K562 (cell line): ENCODE results near the gene DHX38. TPM values are rescaled to one million over a fixed set of nuclear protein-coding genes. Genes with fewer than 3 reads are reported as not detected.

ENCODE experiments used
- FOXP1 ChIP-seq: sonication (generic); formaldehyde crosslinking; IDR thresholded peaks from 2 replicates; pipeline ENCODE4 v1.8.0; 2022; ENCODE audit warnings: mild to moderate bottlenecking, missing genetic modification reagents
- HDAC8 ChIP-seq: fragments of 450-650 bp; IDR thresholded peaks from 2 replicates; pipeline ENCODE4 v1.6.1; 2016; ENCODE audit warnings: mild to moderate bottlenecking, missing genetic modification characterization, moderate library complexity, missing compliant biosample characterization
- PML ChIP-seq: IDR thresholded peaks from 2 replicates; pipeline ENCODE4 v1.6.1; 2012; ENCODE audit warnings: low read length, inconsistent platforms
- POLR2AphosphoS5 ChIP-seq: IDR thresholded peaks from 2 replicates; pipeline ENCODE4 v1.6.1; 2011; ENCODE audit warnings: mild to moderate bottlenecking, low read depth, low read length, moderate library complexity; ENCODE audit not compliant: control insufficient read depth, insufficient read depth
- TCF3 ChIP-seq: sonication (generic); formaldehyde crosslinking; IDR thresholded peaks from 2 replicates; pipeline ENCODE4 v1.4.0; 2020; ENCODE audit warnings: mild to moderate bottlenecking, missing genetic modification reagents
- TEAD4 ChIP-seq, 2 experiments: sonication (generic) in 1 of 2; formaldehyde crosslinking in 1 of 2; IDR thresholded peaks; 2 replicates each; pipeline versions ENCODE4 v1.6.1 to v1.8.0; 2012 to 2022; ENCODE audit warnings: borderline replicate concordance in 1 of 2, inconsistent platforms in 1 of 2, low read length in 1 of 2, mild to moderate bottlenecking in 1 of 2, missing genetic modification reagents in 1 of 2
- ZNF274 ChIP-seq: IDR thresholded peaks from 2 replicates; pipeline ENCODE4 v1.6.1; 2011; ENCODE audit warnings: low read depth, mild to moderate bottlenecking, low read length, moderate library complexity, borderline replicate concordance
- ZNF384 ChIP-seq: IDR thresholded peaks from 2 replicates; pipeline ENCODE4 v1.6.1; 2012; ENCODE audit warnings: low read depth, low read length, improper control_type of control experiment
- ZNF586 ChIP-seq: fragments of 450-650 bp; formaldehyde crosslinking; conservative IDR thresholded peaks from 2 replicates; pipeline ENCODE4 v1.4.0; 2020; ENCODE audit warnings: mild to moderate bottlenecking, moderate library complexity
- ZNF780A ChIP-seq: fragments of 250-450 bp; sonication (Bioruptor Pico); IDR thresholded peaks from 2 replicates; pipeline ENCODE4 v1.5.0; 2021; ENCODE audit warnings: mild to moderate bottlenecking
- polyA plus RNA-seq, 8 experiments: library from polyadenylated mRNA; depleted of rRNA in 4 of 8; stranded (reverse) in 5 of 8; unstranded in 3 of 8; fragments of >200 nt; fragmentation: Nextera tagmentation in 2 of 8; fragmentation: Illumina TruSeq in 1 of 8; extraction: Ambion mirVana in 2 of 8; extraction: Trizol in 1 of 8; gene quantifications; 2 replicates each; pipeline versions ENCODE4 v1.2.1 to v1.2.3, GENCODE V29; 2011 to 2014; ENCODE audit warnings: inconsistent platforms in 1 of 8, missing spikeins in 1 of 8
- total RNA-seq, 7 experiments: library from RNA; depleted of rRNA in 6 of 7; stranded (reverse); fragments of >200 nt in 6 of 7; fragmentation: Illumina TruSeq in 2 of 7; extraction: Trizol in 2 of 7; gene quantifications; 2 replicates each; pipeline versions ENCODE4 v1.2.1 to v1.2.3, GENCODE V29; 2011 to 2021; ENCODE audit warnings: low replicate concordance in 1 of 7
- TF ChIP-seq, protein P1 (sequence below), 2 experiments: fragments of 450-650 bp in 1 of 2; sonication (generic) in 1 of 2; formaldehyde crosslinking; conservative IDR thresholded peaks; 2 replicates each; pipeline versions ENCODE4 v1.4.0 to v1.8.1; 2020 to 2022; ENCODE audit warnings: mild to moderate bottlenecking in 1 of 2, missing genetic modification reagents in 1 of 2
- TF ChIP-seq, protein P2 (sequence below), 2 experiments: fragments of 450-650 bp; IDR thresholded peaks; 2 replicates each; pipeline ENCODE4 v1.6.1; 2018; ENCODE audit warnings: mild to moderate bottlenecking in 2 of 2, low read depth in 1 of 2; ENCODE audit not compliant: partially characterized antibody in 2 of 2
- TF ChIP-seq, protein P3 (sequence below), 3 experiments: fragments of 200-800 bp in 1 of 3; fragments of 250-450 bp in 1 of 3; fragments of 450-650 bp in 1 of 3; sonication (Bioruptor Pico) in 1 of 3; sonication (Bioruptor generic) in 1 of 3; formaldehyde crosslinking in 1 of 3; IDR thresholded peaks; 2 replicates each; pipeline versions ENCODE4 v1.6.1 to v1.8.0; 2016 to 2022; ENCODE audit warnings: mild to moderate bottlenecking in 2 of 3, missing genetic modification characterization in 2 of 3, missing compliant biosample characterization in 1 of 3, moderate library complexity in 1 of 3
- TF ChIP-seq, protein P4 (sequence below): fragments of 200-800 bp; sonication (Bioruptor generic); IDR thresholded peaks from 2 replicates; pipeline ENCODE4 v1.6.1; 2017; ENCODE audit warnings: missing genetic modification characterization, missing compliant biosample characterization

Gene DHX38
- total and polyA plus RNA-seq, 9 of the 15 experiments (the other 6 are each of a cell fraction or from before 2014, with no cell fraction given), result 2.8 to 76.8 (median 40.8) TPM

DNA sequence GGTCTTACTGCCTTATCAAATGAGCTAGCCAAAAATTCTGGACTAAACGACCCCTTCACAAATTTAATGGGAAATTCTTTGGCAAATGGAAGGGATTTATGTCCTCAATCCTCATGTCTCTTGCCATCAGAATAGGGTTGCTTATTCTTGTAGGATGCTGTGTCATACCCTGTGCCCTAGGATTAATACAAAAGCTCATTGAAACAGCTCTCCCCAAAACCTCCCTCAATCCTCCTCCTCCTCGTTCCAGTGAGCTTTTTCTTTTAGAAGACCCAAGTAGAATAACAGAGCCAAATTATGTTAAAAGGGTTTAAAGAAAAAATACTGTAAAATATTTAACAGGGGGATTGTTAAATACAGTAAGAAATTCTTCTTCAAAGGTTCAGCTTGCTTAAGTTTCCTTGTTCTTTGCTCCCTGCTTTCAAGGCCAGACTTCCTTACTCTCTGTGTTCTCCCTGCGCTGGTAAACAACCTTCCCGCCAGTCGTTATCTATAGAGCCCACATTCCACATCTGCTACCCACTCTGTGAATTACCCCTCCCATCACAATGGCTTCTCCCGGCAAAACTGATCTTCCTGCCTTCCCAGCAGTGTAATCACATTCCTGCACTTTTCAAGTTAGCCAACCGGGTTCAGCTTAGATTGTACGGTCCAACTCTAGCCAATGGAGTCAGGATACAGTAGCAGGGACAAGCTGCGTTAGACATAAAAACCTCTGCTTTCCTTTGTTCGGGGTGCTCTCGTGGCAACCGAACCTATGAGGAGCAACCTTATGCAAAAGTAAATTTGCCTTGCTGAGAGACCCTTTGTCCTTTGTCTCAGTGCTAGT lies 20.9 kb upstream of the DHX38 start (continued):
- TF ChIP-seq, protein P1, sequence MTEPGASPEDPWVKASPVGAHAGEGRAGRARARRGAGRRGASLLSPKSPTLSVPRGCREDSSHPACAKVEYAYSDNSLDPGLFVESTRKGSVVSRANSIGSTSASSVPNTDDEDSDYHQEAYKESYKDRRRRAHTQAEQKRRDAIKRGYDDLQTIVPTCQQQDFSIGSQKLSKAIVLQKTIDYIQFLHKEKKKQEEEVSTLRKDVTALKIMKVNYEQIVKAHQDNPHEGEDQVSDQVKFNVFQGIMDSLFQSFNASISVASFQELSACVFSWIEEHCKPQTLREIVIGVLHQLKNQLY (CRISPR knock-in tag; conservative IDR thresholded peaks at IDR 0.05), result no peak
- no peak for TF ChIP-seq ZNF384
- TF ChIP-seq POLR2AphosphoS5, result no peak
- peak; percentile 88 for TF ChIP-seq TEAD4 (IDR thresholded peaks at IDR 0.05; ENCODE audit: low read length)
- TF ChIP-seq TEAD4 (CRISPR knock-in tag; IDR thresholded peaks at IDR 0.05; ENCODE audit: borderline replicate concordance), result no peak
- no peak for TF ChIP-seq FOXP1 (CRISPR knock-in tag)
- TF ChIP-seq, protein P2, sequence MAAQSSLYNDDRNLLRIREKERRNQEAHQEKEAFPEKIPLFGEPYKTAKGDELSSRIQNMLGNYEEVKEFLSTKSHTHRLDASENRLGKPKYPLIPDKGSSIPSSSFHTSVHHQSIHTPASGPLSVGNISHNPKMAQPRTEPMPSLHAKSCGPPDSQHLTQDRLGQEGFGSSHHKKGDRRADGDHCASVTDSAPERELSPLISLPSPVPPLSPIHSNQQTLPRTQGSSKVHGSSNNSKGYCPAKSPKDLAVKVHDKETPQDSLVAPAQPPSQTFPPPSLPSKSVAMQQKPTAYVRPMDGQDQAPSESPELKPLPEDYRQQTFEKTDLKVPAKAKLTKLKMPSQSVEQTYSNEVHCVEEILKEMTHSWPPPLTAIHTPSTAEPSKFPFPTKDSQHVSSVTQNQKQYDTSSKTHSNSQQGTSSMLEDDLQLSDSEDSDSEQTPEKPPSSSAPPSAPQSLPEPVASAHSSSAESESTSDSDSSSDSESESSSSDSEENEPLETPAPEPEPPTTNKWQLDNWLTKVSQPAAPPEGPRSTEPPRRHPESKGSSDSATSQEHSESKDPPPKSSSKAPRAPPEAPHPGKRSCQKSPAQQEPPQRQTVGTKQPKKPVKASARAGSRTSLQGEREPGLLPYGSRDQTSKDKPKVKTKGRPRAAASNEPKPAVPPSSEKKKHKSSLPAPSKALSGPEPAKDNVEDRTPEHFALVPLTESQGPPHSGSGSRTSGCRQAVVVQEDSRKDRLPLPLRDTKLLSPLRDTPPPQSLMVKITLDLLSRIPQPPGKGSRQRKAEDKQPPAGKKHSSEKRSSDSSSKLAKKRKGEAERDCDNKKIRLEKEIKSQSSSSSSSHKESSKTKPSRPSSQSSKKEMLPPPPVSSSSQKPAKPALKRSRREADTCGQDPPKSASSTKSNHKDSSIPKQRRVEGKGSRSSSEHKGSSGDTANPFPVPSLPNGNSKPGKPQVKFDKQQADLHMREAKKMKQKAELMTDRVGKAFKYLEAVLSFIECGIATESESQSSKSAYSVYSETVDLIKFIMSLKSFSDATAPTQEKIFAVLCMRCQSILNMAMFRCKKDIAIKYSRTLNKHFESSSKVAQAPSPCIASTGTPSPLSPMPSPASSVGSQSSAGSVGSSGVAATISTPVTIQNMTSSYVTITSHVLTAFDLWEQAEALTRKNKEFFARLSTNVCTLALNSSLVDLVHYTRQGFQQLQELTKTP (IDR thresholded peaks at IDR 0.05; ENCODE audit: low read depth in 1 of 2, partially characterized antibody in 2 of 2), result no peak
- TF ChIP-seq ZNF780A (CRISPR knock-in tag), result no peak
- no peak for TF ChIP-seq ZNF586
- TF ChIP-seq, protein P3, sequence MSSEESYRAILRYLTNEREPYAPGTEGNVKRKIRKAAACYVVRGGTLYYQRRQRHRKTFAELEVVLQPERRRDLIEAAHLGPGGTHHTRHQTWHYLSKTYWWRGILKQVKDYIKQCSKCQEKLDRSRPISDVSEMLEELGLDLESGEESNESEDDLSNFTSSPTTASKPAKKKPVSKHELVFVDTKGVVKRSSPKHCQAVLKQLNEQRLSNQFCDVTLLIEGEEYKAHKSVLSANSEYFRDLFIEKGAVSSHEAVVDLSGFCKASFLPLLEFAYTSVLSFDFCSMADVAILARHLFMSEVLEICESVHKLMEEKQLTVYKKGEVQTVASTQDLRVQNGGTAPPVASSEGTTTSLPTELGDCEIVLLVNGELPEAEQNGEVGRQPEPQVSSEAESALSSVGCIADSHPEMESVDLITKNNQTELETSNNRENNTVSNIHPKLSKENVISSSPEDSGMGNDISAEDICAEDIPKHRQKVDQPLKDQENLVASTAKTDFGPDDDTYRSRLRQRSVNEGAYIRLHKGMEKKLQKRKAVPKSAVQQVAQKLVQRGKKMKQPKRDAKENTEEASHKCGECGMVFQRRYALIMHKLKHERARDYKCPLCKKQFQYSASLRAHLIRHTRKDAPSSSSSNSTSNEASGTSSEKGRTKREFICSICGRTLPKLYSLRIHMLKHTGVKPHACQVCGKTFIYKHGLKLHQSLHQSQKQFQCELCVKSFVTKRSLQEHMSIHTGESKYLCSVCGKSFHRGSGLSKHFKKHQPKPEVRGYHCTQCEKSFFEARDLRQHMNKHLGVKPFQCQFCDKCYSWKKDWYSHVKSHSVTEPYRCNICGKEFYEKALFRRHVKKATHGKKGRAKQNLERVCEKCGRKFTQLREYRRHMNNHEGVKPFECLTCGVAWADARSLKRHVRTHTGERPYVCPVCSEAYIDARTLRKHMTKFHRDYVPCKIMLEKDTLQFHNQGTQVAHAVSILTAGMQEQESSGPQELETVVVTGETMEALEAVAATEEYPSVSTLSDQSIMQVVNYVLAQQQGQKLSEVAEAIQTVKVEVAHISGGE (CRISPR knock-in tag; IDR thresholded peaks at IDR 0.05), result 0 out of 6 replicates have a peak, but pooled peaks of 1 of the 3 experiments have one; percentile 38
- no peak for TF ChIP-seq ZNF274
- TF ChIP-seq, protein P4, sequence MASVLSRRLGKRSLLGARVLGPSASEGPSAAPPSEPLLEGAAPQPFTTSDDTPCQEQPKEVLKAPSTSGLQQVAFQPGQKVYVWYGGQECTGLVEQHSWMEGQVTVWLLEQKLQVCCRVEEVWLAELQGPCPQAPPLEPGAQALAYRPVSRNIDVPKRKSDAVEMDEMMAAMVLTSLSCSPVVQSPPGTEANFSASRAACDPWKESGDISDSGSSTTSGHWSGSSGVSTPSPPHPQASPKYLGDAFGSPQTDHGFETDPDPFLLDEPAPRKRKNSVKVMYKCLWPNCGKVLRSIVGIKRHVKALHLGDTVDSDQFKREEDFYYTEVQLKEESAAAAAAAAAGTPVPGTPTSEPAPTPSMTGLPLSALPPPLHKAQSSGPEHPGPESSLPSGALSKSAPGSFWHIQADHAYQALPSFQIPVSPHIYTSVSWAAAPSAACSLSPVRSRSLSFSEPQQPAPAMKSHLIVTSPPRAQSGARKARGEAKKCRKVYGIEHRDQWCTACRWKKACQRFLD (CRISPR knock-in tag), result 0 out of 2 replicates have a peak, but pooled peaks have one; percentile 45
- no peak for TF ChIP-seq HDAC8 (tag)
- TF ChIP-seq PML, result peak; percentile 39; the same call in 1 of the 2 replicates
- TF ChIP-seq TCF3 (CRISPR knock-in tag), result peak; percentile 90
